Effector CD8-positive, alpha-beta T cell (primary cell): ENCODE measurements around the gene TFAP2B.

Source experiments
- DNase-seq: peaks from one replicate; lab custom pipeline; 2025; lab: John Stamatoyannopoulos, UW

TFAP2B gene

GRCh38 chr6:50848989-50849795 is 30.5 kb downstream of the TFAP2B start:
- no peak for DNase-seq

- no peak for DNase-seq
Measured at GRCh38 chr6:50849796-50850180, 31.1 kb downstream of the TFAP2B start.

GRCh38 chr6:50850223-50851048 is 31.8 kb downstream of the TFAP2B start:
- no peak for DNase-seq

GRCh38 chr6:50851049-50851845 is 32.6 kb downstream of the TFAP2B start:
- no peak for DNase-seq

- no peak for DNase-seq
Measured at GRCh38 chr6:50853939-50854338, 35.3 kb downstream of the TFAP2B start.

- no peak for DNase-seq
Measured at GRCh38 chr6:50861692-50862091, 43.0 kb downstream of the TFAP2B start.

GRCh38 chr6:50862176-50862575 is 43.5 kb downstream of the TFAP2B start:
- no peak for DNase-seq

- no peak for DNase-seq
Measured at GRCh38 chr6:50864601-50865000, 45.9 kb downstream of the TFAP2B start.

- no peak for DNase-seq
Measured at GRCh38 chr6:50868466-50868865, 49.8 kb downstream of the TFAP2B start.

- DNase-seq: no peak
Measured at GRCh38 chr6:50873167-50873566, 54.5 kb downstream of the TFAP2B start.

- no peak for DNase-seq
Measured at GRCh38 chr6:50884364-50884763, 65.7 kb downstream of the TFAP2B start.

GRCh38 chr6:50887112-50887511 is 68.4 kb downstream of the TFAP2B start:
- no peak for DNase-seq

GRCh38 chr6:50889497-50889896 is 70.8 kb downstream of the TFAP2B start:
- DNase-seq: no peak

GRCh38 chr6:50889935-50890334 is 71.3 kb downstream of the TFAP2B start:
- DNase-seq: no peak

- no peak for DNase-seq
Measured at GRCh38 chr6:50890579-50890978, 71.9 kb downstream of the TFAP2B start.

- no peak for DNase-seq
Measured at GRCh38 chr6:50891290-50891689, 72.6 kb downstream of the TFAP2B start.
